Measurements from ENCODE around the gene TP53BP2.
A peak's percentile ranks its signal among the peaks of the same experiment; 100 is the strongest.

The TP53BP2 gene

DNA sequence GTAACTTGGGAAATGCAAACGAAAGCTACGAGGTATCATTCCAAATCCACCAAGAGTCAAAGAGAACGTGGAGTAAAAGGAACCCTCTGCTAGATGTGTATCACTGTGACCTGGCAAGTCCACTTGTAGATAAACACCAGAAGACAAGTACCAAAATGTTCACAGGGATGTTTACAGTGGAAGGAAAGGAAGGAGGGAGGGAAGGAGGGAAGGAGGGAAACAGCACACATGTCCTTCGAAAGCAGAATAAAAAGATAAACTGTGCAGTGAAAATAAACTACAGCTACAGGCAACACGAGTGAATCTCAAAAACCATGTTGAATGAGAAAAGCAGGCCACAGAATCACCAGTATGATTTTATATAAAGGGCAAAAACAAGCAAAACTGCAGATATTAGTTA lies 59.9 kb downstream of the TP53BP2 start:
- TF ChIP-seq, protein P1, sequence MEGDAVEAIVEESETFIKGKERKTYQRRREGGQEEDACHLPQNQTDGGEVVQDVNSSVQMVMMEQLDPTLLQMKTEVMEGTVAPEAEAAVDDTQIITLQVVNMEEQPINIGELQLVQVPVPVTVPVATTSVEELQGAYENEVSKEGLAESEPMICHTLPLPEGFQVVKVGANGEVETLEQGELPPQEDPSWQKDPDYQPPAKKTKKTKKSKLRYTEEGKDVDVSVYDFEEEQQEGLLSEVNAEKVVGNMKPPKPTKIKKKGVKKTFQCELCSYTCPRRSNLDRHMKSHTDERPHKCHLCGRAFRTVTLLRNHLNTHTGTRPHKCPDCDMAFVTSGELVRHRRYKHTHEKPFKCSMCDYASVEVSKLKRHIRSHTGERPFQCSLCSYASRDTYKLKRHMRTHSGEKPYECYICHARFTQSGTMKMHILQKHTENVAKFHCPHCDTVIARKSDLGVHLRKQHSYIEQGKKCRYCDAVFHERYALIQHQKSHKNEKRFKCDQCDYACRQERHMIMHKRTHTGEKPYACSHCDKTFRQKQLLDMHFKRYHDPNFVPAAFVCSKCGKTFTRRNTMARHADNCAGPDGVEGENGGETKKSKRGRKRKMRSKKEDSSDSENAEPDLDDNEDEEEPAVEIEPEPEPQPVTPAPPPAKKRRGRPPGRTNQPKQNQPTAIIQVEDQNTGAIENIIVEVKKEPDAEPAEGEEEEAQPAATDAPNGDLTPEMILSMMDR (conservative IDR thresholded peaks at IDR 0.05; ENCODE audit: low read depth) = no peak
- no peak for DNase-seq (ENCODE audit: low spot score)
- CTCF ChIA-PET = interaction anchor here (0.6 kb wide), 1 partner anchor 31 kb away, joined by 3 read pairs; no protein-coding TSS in a partner anchor
- POLR2A ChIA-PET (ENCODE audit: low non-redundant PET) = no interaction called here
- no peak overlapping the region for H3K27ac ChIP-seq

DNA sequence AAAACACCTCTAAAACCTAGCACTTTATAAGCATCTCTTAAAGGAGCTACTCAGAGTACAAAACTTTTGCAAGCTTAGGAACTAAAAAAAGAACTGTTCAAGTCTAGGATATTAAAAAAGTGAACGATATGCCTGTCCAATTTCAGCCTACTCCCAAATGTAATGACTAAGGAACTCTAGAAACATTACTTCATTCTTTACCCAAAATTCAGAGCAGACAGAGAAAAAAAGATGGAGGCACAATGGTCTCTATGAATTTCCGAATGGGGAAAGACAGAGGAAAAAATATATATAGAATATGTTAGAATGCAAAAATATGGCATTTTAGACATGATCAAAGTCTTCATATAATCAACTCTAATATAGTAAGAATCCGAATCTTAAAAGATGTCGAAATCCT lies 61.2 kb downstream of the TP53BP2 start:
- TF ChIP-seq, protein P1 (conservative IDR thresholded peaks at IDR 0.05; ENCODE audit: low read depth) = no peak
- CTCF ChIA-PET = interaction anchor here (0.5 kb wide), 1 partner anchor 590 kb away, joined by 3 read pairs; no protein-coding TSS in a partner anchor
- POLR2A ChIA-PET (ENCODE audit: low non-redundant PET) = no interaction called here
- no peak overlapping the region for H3K27ac ChIP-seq
- DNase-seq (ENCODE audit: low spot score) = no peak

DNA sequence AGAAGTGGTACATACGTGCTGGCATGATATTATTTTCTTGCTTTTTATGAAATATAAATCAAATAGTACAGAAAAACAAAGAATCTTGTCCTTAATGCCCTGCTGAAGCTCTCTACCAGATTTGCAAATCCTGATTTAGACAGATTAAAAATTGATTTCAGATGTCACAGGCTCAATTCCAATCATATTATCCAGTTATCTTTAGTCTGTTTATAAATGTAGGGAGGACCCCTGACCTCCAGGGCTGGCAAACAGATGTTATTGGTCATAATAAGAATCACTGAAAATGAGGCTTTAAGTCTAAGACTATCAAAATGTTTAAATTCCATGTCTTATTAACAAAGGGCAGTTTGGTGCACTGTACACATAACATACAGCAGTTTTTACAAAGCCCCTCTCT lies 62.1 kb downstream of the TP53BP2 start:
- ChIA-PET CTCF (no interaction called here), POLR2A (ENCODE audit: low non-redundant PET) (no interaction called here)
- TF ChIP-seq, protein P1 (conservative IDR thresholded peaks at IDR 0.05; ENCODE audit: low read depth) = no peak
- H3K27ac ChIP-seq = no peak overlapping the region
- DNase-seq (ENCODE audit: low spot score) = no peak

DNA sequence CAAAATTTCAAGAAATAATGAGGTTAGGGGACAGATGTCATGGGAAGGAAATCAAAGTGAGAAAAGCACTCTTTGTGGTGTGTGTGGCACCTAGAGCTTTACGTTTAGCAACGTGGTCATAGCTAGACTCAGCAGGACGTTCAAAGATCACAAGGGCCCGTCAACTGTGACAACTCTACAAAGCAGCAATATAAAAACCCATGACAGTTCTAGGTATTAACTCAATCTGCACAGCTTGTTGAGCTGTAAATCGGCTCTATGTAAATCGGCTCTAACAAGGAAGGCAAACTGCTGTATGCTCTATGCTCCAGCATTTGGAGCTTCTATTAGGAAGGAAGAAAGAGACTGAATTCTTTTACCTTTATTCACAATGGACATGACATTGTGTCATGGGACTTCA lies 64.8 kb downstream of the TP53BP2 start:
- H3K27ac ChIP-seq = no peak overlapping the region
- TF ChIP-seq, protein P1 (conservative IDR thresholded peaks at IDR 0.05; ENCODE audit: low read depth) = no peak
- ChIA-PET POLR2A (ENCODE audit: low non-redundant PET) (no interaction called here), CTCF (interaction anchor here (0.6 kb wide), 1 partner anchor 283 kb away, joined by 5 read pairs; no protein-coding TSS in a partner anchor)
- DNase-seq (ENCODE audit: low spot score) = no peak

DNA sequence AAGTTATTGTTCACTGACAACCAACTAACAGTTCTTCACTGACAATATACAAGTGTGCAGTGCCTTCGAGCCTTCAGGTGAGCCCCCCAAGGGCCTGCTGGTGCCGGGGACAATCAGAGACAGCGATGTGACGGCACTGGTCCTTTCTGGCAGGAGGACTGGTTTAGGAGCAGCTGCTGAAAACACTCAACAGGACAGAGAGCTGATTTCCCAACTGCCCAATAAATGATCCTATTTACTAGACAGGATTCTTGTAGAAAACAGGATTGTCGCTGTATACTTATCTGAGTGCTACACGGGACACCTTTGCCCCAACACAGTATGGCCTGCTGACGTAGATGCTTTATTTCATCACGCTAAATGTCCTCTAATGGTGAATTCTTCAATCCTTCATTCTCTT lies 65.4 kb downstream of the TP53BP2 start:
- no peak overlapping the region for H3K27ac ChIP-seq
- POLR2A ChIA-PET (ENCODE audit: low non-redundant PET) = no interaction called here
- CTCF ChIA-PET = no interaction called here
- TF ChIP-seq, protein P1 (conservative IDR thresholded peaks at IDR 0.05; ENCODE audit: low read depth) = no peak
- no peak for DNase-seq (ENCODE audit: low spot score)

DNA sequence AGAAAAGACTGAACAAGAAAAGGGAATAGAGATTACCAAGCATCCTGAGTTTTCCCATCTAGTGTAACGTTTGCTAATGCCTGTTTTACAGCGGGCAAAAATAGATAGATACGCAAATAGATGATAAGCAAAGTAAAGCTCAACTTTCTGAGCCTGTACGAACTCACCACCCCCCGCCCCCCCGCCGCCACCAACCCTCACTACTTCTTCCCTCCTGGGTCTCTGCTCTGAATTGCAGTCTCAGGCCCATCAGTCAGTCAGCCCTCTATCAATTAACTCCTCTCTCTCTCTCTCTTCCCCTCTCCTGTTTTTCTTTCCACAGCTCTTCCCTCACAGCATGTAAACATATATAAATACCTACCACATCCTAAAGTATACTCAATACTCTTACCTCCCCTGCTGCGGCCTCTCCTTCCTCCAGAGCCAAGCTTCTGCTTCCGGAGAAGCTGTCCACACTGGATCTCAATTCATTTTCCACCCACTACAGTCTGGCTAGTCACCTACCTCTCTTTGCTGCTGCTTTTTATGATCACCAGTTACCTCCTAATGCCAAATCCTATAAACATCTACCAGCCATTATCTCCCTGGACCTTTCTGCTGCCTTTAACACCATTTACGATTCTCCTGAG lies 68.8 kb downstream of the TP53BP2 start:
- POLR2A ChIA-PET (ENCODE audit: low non-redundant PET) = no interaction called here
- CTCF ChIA-PET = interaction anchor here (0.7 to 1.6 kb wide), 3 partner anchors 11 to 69 kb away, joined by 4 read pairs; partner anchors contain the start of gene TP53BP2
- peak overlapping the region; percentile 75 for H3K27ac ChIP-seq
- TF ChIP-seq, protein P1 (conservative IDR thresholded peaks at IDR 0.05; ENCODE audit: low read depth) = no peak
- DNase-seq (ENCODE audit: low spot score) = no peak

All from RWPE1 (cell line).